Stimulated activated CD8-positive, alpha-beta memory T cell treated with anti-CD3 and anti-CD28 coated beads, Interleukin-4, amount 100 ng/mL, for 4 hours (primary cell): ENCODE data around the gene CCDC197.

Experiments
- DNase-seq, 2 donors: peaks; one replicate each; pipeline ENCODE4 v3.0.0-alpha.2; 2020; ENCODE audit warnings: low read depth in 2 of 2, low spot score in 1 of 2

Gene CCDC197

GRCh38 chr14:93997082-93997481 is at the start of gene CCDC197:
Gene CCDC197 (plus strand): TSS chr14:93997301. CDS start chr14:93998132, 831 bp downstream.
- no peak for DNase-seq

GRCh38 chr14:93949511-93950075 is 47.5 kb upstream of the CCDC197 start:
- DNase-seq = no peak

DNA sequence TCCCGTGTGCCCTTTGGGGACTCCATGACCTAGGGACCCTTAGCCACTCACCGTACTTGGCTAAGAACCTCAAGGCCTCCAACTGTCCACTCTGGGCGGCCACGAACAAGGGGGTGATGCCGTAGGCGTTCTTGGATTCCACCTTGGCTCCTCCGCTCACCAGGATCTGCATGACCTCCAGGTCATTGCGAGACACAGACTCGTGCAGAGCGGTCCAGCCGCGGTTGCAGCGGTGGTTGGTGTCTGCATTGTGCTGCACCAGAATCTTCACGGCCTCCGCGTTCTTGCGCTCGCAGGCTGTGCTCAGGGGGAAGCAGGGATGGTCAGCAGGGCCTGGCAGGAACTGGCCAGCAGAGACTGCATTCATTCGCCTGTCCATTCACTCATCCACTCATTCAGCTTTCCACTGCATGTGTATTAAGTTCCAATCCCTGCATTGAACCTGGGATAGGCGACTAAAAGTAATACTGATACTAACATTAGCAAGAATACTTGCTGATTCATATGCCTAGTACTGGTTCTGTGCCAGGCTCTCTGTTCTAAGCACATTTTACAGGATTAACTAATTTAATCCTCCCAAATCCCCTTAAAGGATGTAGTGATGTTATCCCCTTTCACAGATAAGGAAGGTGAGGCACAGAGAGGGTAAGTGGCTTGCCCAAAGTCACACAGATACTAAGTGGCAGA is 46.0 kb upstream of the CCDC197 start:
- DNase-seq = no peak

- DNase-seq = no peak
Measured at GRCh38 chr14:93951635-93952540, 45.2 kb upstream of the CCDC197 start.

DNA sequence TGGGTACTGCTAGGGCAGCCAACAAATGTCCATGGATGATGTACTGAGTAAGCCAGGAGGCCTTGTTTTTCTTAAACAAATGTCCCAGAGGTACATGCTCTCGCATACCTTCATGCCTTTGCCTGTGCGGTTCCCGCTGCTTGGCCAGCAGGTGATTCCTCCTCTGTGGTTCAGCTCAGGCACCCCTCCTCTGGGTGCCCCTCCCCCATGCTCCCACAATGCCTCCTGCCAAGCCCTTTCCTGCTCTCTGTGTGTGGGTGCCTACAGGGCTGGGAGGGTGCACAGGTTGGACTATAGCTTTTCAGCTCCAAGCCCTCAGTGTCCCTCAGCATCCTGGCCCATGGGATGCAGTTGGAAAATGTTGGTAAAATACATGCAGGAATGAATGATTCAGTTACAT is 44.3 kb upstream of the CCDC197 start:
- DNase-seq = no peak

DNA sequence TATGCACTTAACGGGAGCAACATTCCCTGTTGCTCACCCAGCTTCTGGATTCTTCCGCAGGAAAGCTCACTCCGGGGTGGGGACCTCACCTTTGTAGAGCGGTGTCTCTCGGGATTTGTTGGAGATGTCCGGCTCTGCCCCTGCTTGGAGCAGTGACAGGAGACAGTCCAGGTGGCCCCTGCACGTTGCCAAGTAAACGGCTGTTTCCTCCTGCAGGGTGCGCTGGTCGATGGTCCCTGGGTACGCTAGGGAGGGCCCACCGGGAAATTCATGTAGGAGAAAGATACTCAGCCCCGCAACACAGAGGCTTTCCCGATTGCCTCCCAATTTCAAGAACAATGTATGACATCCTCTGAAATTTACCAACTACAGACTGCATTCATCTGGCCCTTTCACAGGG is 43.8 kb upstream of the CCDC197 start:
- DNase-seq = no peak

DNA sequence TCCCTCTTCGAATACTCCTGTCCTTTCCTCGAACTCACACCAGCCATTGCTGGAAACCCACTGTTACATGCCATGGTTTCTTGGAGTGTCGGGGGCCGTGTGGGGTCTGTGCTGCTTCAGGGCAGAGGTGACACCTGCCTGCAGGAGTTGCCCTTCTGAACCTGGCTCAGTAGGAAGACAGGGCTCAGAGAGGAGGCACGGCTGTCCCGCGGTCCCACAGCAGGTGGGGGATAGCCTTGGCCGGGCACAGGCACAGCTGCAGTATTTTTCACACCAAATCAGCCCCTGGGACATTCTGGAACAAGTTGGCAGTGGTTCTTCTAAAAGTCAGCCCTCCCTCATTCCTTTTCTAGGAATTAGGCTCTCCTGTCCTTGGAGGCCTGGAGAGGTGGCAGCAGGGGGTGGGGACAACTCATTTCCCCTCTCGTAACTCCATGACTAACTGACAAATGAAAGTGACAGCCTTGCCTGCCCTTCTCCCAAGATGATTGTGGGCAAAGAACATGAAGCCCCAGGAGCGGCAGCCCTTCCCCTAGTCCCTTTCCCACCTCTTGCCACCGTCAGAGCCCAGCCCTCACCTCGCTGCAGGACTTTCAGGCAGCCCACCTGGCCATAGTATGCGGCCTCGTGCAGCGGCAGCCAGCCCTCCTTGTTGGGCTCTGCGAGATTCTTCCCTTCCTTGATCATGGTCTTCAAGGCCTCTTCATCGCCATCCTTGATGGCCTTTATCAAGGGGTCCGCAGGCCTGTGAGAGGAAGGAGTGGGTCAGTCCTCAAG is 43.2 kb upstream of the CCDC197 start:
- DNase-seq = no peak

GRCh38 chr14:93954516-93954830 is 42.6 kb upstream of the CCDC197 start:
- no peak for DNase-seq

DNA sequence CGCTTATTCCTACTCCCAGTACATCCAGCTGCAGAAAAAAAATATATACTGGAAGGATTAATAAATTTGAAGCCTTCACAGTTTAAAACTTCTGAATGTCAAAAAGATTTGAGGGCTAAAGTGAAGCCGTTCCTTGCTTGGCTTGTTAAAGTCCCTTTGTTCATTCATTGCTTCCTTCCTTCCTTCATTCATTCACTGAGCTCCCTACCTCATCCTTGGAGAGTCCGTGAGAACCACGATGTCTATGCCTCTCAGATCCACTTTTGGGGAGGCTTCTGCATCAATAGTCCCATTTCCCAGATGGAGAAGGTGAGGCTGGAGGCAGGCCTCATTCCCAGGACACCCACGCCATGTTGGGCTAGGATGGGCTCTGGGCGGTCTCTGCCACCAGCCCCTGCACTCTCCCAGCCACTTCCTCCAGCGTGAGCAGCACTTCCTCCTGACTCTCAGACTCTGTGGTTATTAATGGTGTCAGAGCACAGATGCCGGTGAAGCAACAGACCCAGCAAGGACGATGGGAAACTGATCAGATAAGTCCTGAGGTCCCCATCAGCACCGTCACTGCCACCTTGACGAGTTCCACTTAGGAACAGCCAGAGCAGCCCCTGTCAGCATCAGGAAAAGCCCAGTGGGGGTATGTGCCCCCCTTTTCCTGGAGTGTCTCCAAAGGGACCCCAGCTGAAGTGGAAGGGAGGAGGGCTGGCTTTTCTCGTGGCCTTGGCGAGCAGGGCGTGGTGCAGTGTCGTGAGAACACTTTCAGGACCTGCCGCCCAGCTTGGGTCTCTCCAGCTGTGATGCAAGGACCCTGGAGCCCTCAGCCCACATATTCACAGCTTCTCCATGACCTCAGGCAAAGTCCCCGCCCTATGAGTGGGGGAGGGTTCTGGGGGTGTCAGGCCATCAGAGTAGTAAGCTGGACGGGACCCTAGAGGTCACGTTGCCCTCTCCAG is 41.9 kb upstream of the CCDC197 start:
- peak in 1 of 2 donors; percentile 17 for DNase-seq

GRCh38 chr14:93955850-93956481 is 41.1 kb upstream of the CCDC197 start:
- no peak for DNase-seq

DNA sequence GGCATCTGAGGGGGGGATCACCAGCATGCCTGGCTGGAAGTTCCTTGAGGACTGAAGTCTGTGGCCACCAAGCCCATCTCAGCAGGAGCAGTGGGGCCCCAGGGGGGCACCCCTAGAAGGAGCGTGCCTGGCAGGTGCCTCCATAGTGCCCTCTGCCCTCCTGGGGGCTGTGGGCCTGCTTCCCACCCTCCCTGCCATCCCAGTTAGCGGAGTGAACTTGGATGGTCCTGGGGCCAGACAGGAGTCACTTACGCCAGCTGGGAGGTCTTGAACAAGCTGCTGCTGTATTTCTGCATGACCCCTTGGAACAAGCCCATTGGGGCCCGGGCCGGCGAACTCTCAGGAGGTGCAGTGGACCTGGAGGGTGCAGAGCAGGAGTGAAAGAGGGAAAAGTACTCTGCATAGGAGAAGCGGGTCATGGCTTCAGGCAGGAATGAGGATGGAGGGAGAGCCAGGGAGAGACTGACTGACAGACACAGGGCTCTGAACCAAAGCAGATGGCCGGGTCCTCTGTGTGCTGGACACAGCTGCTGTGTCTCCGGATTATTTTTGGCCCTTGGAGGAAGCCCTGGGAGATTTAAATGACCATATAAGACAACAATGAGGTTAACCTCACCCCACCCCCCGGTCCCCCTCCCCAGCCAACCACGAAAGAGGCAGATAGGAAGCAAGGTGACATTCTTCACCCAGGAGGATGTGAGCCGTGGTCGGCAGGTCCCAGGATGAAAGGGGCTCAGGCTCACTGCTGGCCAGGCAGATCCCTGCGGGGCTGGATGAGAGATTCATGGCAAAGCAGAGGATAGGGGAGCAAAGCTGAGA is 40.4 kb upstream of the CCDC197 start:
- no peak for DNase-seq

DNA sequence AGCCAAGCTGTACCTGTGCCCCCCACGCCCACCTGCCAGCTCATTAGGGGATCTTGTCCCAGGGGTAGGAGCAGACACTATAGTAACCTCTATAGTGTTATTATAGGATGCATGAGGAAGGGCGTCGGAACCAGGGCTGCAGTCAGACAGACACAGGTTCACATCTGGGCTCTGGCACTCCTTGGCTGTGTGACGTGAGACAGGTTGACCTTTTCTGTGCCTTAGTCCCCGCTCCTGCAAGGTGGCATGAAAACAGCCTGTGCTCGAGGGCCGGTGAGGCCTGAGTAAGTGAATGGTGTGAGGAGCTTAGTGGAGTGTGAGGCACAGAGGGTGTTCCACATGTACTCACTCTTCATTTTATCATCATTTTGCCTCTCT is 39.8 kb upstream of the CCDC197 start:
- DNase-seq = no peak

DNA sequence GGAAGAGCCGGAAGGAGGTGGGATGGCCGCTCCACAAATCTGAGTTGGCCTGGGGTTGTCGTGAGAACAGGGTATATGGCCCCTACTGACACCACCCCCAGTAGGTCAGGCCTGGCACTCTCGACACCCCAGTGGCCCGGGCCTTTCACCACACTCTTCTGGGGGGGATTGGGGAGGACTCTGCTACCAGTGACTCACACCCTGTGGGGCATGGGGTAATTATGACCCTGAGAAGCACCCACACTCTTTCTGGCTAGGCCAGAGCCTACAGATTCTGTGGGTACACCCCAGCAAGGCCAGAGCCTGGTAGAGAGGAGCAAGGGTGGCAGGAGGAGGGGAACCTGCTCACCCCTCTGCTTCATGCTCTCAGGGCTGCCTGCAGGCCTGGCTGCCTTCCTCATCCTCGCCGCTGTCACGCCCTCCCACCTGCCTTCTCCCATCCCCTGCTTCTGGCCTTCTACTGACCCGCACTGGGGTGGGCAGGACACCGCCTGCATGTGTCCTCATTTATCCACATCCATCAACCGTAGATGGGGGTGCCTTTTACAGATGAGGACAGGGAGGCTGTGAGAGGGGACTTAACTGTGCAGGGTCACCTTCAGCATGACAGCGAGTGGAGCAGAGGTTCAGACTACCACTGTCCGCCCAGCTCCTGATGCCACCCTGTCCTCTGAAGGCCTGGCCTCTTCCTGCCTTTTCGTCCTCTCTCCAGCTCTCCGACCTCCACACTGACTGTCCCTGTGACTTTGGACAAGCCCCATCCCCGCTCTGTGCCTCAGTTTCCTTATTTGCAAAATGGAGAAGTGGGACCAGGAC is 39.1 kb upstream of the CCDC197 start:
- no peak for DNase-seq

- no peak for DNase-seq
Measured at GRCh38 chr14:93958567-93959238, 38.4 kb upstream of the CCDC197 start.

DNA sequence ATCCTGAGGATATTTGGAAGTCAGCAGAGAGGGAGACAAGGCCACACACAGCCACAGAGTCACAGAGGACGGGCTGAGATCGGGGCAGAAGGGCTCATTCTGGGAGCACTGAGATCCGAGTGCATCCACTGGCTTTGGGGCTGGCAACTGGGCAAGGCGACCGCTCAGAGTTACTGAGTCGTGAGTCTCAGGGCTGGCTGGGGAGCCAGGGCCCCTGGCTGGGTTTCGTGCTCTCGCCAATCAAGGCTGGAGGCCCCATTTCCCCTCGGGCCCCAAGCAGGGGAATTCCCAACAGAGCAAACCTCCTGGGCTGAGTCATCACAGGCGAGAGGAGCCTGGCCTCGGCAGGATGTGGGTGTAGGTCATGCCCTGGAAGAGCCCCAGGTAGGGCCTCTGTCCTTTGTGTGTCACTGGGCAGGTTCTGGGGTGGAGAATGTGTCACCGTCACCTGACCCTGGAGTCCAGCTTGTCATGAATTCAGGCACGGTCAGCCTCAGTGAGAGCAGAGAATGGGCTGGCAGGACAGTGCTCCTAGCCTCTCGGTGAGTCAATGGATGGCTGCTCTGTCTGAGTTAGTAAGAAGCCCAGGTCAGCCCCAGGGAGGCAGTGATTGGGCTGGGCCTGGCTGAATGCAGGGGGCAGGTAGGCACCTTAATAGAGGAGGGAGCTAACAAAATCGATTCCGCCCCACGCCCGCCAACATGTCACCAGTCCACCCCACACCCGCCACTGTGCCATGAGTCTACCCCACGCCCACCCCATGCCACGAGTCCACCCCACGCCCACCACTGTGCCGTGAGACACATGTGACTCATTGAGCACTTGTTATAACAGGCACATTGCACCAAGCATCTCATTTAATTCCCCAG is 37.6 kb upstream of the CCDC197 start:
- peak; percentile 75 to 90 for DNase-seq

- DNase-seq = no peak
Measured at GRCh38 chr14:93960108-93960475, 37.0 kb upstream of the CCDC197 start.
